Psoas muscle (tissue), 8 donors: ENCODE results near the gene XCR1. TPM values are rescaled to one million over a fixed set of nuclear protein-coding genes. Genes with fewer than 3 reads are reported as not detected.

ENCODE experiments used
- ATAC-seq, 4 donors: fragments of 200-7000 bp; cut with Tn5 transposase; one replicate each; pipeline ENCODE4 v1.9.1; 2020; ENCODE audit warnings: moderate library complexity in 3 of 4, mild to moderate bottlenecking in 2 of 4
- DNase-seq, 2 donors: peaks; one replicate each; pipeline ENCODE4 v3.0.0-alpha.2; 2020
- H3K27ac ChIP-seq: fragments of 200-600 bp; one replicate; pipeline ENCODE4 v1.8.0; 2022
- H3K27me3 ChIP-seq, 3 donors: fragments of 200-600 bp in 1 of 3; one replicate each; pipeline versions ENCODE4 v1.6.1 to v1.8.0; 2013 to 2022; ENCODE audit warnings: low read length in 2 of 3, mild to moderate bottlenecking in 2 of 3, moderate library complexity in 1 of 3; ENCODE audit not compliant: insufficient read depth in 3 of 3
- H3K36me3 ChIP-seq, 2 donors: fragments of 200-600 bp in 1 of 2; one replicate each; pipeline versions ENCODE4 v1.6.1 to v1.8.0; 2013 to 2022; ENCODE audit warnings: low read depth in 1 of 2, mild to moderate bottlenecking in 1 of 2, moderate library complexity in 1 of 2; ENCODE audit not compliant: insufficient read depth in 1 of 2
- H3K4me1 ChIP-seq: fragments of 200-600 bp; one replicate; pipeline ENCODE4 v1.8.0; 2022
- H3K4me3 ChIP-seq: fragments of 200-600 bp; one replicate; pipeline ENCODE4 v1.8.0; 2022; ENCODE audit warnings: mild to moderate bottlenecking
- H3K9me3 ChIP-seq: fragments of 200-600 bp; one replicate; pipeline ENCODE4 v1.8.0; 2022
- CTCF ChIP-seq: fragments of 200-600 bp; IDR thresholded peaks from one replicate; pipeline ENCODE4 v1.8.0; 2022; ENCODE audit warnings: antibody characterized with exemption
- WGBS, 3 donors: extraction: QIAGEN DNeasy Blood & Tissue Kit; methylation state at CpG; one replicate each; pipeline versions ENCODE4 v1.1.6 to v1.1.7; 2013; 5-methylcytosine and 5-hydroxymethylcytosine counted together
- intact Hi-C, 2 donors: fragments of 100-400 bp; cut with DNase I; formaldehyde crosslinking; loops; one replicate each; pipeline versions ENCODE4 v1.11.0 to v1.14.2; 2022
- polyA plus RNA-seq, 3 donors: library from polyadenylated mRNA; stranded (reverse); fragments of 200-250 nt; gene quantifications; one replicate each; pipeline ENCODE4 v1.2.3, GENCODE V29; 2013
- total RNA-seq, 4 donors: library from RNA; stranded (reverse); fragmentation: NEBNext Ultra II Directional in 2 of 4; extraction: Animal tissue kit (Norgen Biotek cat#: 25700) in 2 of 4; gene quantifications; one replicate each; pipeline versions ENCODE4 v1.2.1 to v1.2.4, GENCODE V29; 2021 to 2023
- donor health status: healthy with polysubstance abuse.
- donor health status: DM: no; HTN: no; CAD: no; lungs with moderate emphysema.
- donor health status: Bipolar disorder and iron deficiency.
- donor health status: healthy.
- donor health status: DM: yes; HTN: yes; CAD: no.
- donor health status: DM: no; HTN: no; CAD: no.
- donor health status: DM: no; HTN: no; CAD: no.
- donor health status: DM: yes; HTN: yes; CAD: no.

XCR1 gene
- total and polyA plus RNA-seq, 7 donors = 0.01 to 0.10 (median 0.05) TPM; not detected in 1

- no peaks in the 10 kb centered on the region for H3K4me1 ChIP-seq
- 93 to 100% (median 98%) methylated on average over 2 of the region's 2 CpGs for WGBS, 3 donors
- H3K27ac ChIP-seq = no peak overlapping the region
- no peak for TF ChIP-seq CTCF
- H3K9me3 ChIP-seq = peaks cover 3% of the 10 kb centered on the region
- H3K27me3 ChIP-seq = no peaks in the 10 kb centered on the region
- H3K4me3 ChIP-seq = no peak overlapping the region
- no peaks in the 10 kb centered on the region for H3K36me3 ChIP-seq
- ATAC-seq (no peak), DNase-seq (no peak)
- intact Hi-C loops = no loop called here
Observed at GRCh38 chr3:46031747-46032146, 4.5 kb upstream of the XCR1 start.

- Histone ChIP-seq H3K9me3 (peaks cover 3% of the 10 kb centered on the region), H3K4me1 (no peaks in the 10 kb centered on the region), H3K27me3 (no peaks in the 10 kb centered on the region), H3K4me3 (no peak overlapping the region), H3K27ac (no peak overlapping the region), H3K36me3 (no peaks in the 10 kb centered on the region)
- DNase-seq (no peak), ATAC-seq (no peak)
- TF ChIP-seq CTCF = no peak
- intact Hi-C loops = no loop called here
- 68 to 96% (median 92%) methylated on average over 4 of the region's 4 CpGs for WGBS, 3 donors
Observed at GRCh38 chr3:46031269-46031668, 4.0 kb upstream of the XCR1 start.

- peaks cover 3% of the 10 kb centered on the region for H3K9me3 ChIP-seq
- no peaks in the 10 kb centered on the region for H3K27me3 ChIP-seq
- no peak for ATAC-seq
- no peaks in the 10 kb centered on the region for H3K4me1 ChIP-seq
- WGBS, 3 donors = 88 to 91% (median 89%) methylated on average over 6 of the region's 6 CpGs
- no peak for TF ChIP-seq CTCF
- no peak overlapping the region for H3K27ac ChIP-seq
- H3K4me3 ChIP-seq = no peak overlapping the region
- H3K36me3 ChIP-seq = no peaks in the 10 kb centered on the region
- intact Hi-C loops = no loop called here
- DNase-seq = no peak
Observed at GRCh38 chr3:46030626-46031025, 3.3 kb upstream of the XCR1 start.

- intact Hi-C loops = no loop called here
- Histone ChIP-seq H3K36me3 (no peaks in the 10 kb centered on the region), H3K4me1 (no peaks in the 10 kb centered on the region), H3K27me3 (no peaks in the 10 kb centered on the region), H3K4me3 (no peak overlapping the region), H3K27ac (no peak overlapping the region), H3K9me3 (peaks cover 3% of the 10 kb centered on the region)
- no peak for TF ChIP-seq CTCF
- WGBS, 3 donors = 45 to 79% (median 48%) methylated on average over 1 of the region's 1 CpG
- no peak for ATAC-seq
- DNase-seq = no peak
Observed at GRCh38 chr3:46029953-46030543, 2.8 kb upstream of the XCR1 start.
